Activated CD8-positive, alpha-beta T cell treated with anti-CD3 and anti-CD28 coated beads for 36 hours (primary cell): ENCODE measurements around the gene SYNPR. TPM values are rescaled to one million over a fixed set of nuclear protein-coding genes. Genes with fewer than 3 reads are reported as not detected.
"Not testable (repeated sequence)": the region's sequence is repeated elsewhere in the genome, so short reads cannot be mapped to it uniquely, and the experiment has no call there.

Experiments
- ATAC-seq: fragments of 200-7000 bp; cut with Tn5 transposase; one replicate; pipeline ENCODE4 v1.10.0; 2021; ENCODE audit warnings: mild to moderate bottlenecking, moderate library complexity
- CTCF ChIA-PET: fragments of 350-600 bp; sonication (Branson Sonifier 250); formaldehyde crosslinking; loops from one replicate; lab custom pipeline; 2021; ENCODE audit warnings: antibody characterized with exemption; lab: Charles Lee
- POLR2A ChIA-PET: fragments of 350-600 bp; sonication (Branson Sonifier 250); formaldehyde crosslinking; loops from one replicate; lab custom pipeline; 2021; ENCODE audit warnings: antibody characterized with exemption; lab: Charles Lee
- DNase-seq: peaks from one replicate; pipeline ENCODE4 v3.0.0-alpha.2; 2020
- H3K27ac Mint-ChIP-seq: one replicate; pipeline ENCODE4 v1.8.0; 2021; ENCODE audit warnings: mild to moderate bottlenecking, mixed read lengths
- H3K27me3 Mint-ChIP-seq: one replicate; pipeline ENCODE4 v1.8.0; 2021; ENCODE audit warnings: mixed read lengths
- H3K36me3 Mint-ChIP-seq: one replicate; pipeline ENCODE4 v1.8.0; 2021; ENCODE audit warnings: low read depth, mixed read lengths
- H3K4me1 Mint-ChIP-seq: one replicate; pipeline ENCODE4 v1.8.0; 2021; ENCODE audit warnings: low read depth, mixed read lengths
- H3K4me3 Mint-ChIP-seq: one replicate; pipeline ENCODE4 v1.8.0; 2021; ENCODE audit warnings: mild to moderate bottlenecking, moderate library complexity, mixed read lengths
- H3K9me3 Mint-ChIP-seq: one replicate; pipeline ENCODE4 v1.8.0; 2021; ENCODE audit warnings: mixed read lengths
- CTCF ChIP-seq: fragments of 200-600 bp; IDR thresholded peaks from one replicate; pipeline ENCODE4 v1.8.0; 2022; ENCODE audit warnings: antibody characterized with exemption, mild to moderate bottlenecking
- intact Hi-C: fragments of 100-400 bp; cut with micrococcal nuclease; formaldehyde crosslinking; loops from one replicate; pipeline ENCODE4 v1.10.0; 2022
- total RNA-seq, 2 experiments: library from RNA; stranded (reverse); gene quantifications; one replicate each; pipeline ENCODE4 v1.2.3, GENCODE V29; 2021

The SYNPR gene
- total RNA-seq, 2 experiments from 2014 or later: not detected

- Mint-ChIP-seq H3K4me3 (no peak overlapping the region), H3K27ac (no peak overlapping the region), H3K9me3 (peaks cover 1% of the 10 kb centered on the region), H3K36me3 (no peaks in the 10 kb centered on the region), H3K4me1 (no peaks in the 10 kb centered on the region), H3K27me3 (peaks cover 3% of the 10 kb centered on the region)
- DNase-seq (no peak), ATAC-seq (no peak)
- TF ChIP-seq CTCF: no peak
- POLR2A ChIA-PET: interaction anchor here (0.6 kb wide), 1 partner anchor 32 kb away, joined by 3 read pairs; no protein-coding TSS in a partner anchor
- CTCF ChIA-PET: no interaction called here
- intact Hi-C loops: no loop called here
Measured at GRCh38 chr3:63642488-63642887, 364.4 kb downstream of the SYNPR start.

GRCh38 chr3:63644212-63644797 is 366.2 kb downstream of the SYNPR start:
- peaks cover 3% of the 10 kb centered on the region for H3K9me3 Mint-ChIP-seq
- ChIA-PET POLR2A (no interaction called here), CTCF (no interaction called here)
- H3K4me1 Mint-ChIP-seq: no peaks in the 10 kb centered on the region
- DNase-seq (no peak), ATAC-seq (no peak)
- no peak for TF ChIP-seq CTCF
- no peak overlapping the region for H3K4me3 Mint-ChIP-seq
- no peak overlapping the region for H3K27ac Mint-ChIP-seq
- intact Hi-C loops: no loop called here
- no peaks in the 10 kb centered on the region for H3K36me3 Mint-ChIP-seq
- H3K27me3 Mint-ChIP-seq: peaks cover 3% of the 10 kb centered on the region

- H3K4me1 Mint-ChIP-seq, H3K27me3 Mint-ChIP-seq, H3K27ac Mint-ChIP-seq, H3K36me3 Mint-ChIP-seq, DNase-seq, H3K4me3 Mint-ChIP-seq, CTCF ChIA-PET, H3K9me3 Mint-ChIP-seq, intact Hi-C loops, POLR2A ChIA-PET, ATAC-seq: not testable (repeated sequence)
Measured at GRCh38 chr3:63644928-63645781, 367.0 kb downstream of the SYNPR start.

DNA sequence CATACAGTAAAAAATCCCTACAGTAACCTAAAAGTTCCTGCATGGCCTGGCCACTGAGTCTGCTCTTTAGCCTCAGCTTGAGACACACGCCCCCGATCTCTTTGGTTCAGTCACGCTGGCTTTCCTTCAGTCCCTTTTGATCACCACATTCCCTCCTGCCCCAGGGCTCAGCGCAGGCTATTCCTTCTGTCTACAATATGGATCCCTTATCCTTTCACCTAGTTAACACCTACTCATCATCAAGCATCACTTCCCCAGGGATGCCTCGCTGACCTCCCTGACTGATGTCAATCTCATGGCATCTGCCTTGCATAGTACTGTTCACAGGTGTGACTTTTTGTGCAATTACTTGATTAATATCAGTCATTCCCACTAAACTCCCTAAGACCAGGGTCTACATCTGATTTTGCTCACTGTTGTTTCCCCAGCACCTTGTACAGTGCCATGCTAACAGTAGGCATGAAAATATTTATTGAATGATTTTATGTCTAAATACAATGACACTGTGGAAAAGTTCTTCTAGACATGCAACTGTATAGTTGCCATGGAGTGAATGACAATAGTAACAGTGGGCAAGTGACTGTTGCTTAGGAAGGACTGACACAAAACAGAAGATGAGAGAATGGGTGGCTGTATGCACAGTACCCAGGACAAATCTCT is 374.1 kb downstream of the SYNPR start, which contains the start of gene SNTN:
Gene SNTN (plus strand): TSS at position 610 of the 660 bp plus-strand sequence. CDS start 13 bp downstream, at position 623.
- intact Hi-C loops: no loop called here
- POLR2A ChIA-PET: no interaction called here

More for the DNA sequence above, 374.1 kb downstream of the SYNPR start, which contains the start of gene SNTN:
- H3K4me3 Mint-ChIP-seq: no peak within 1 kb of the TSS
- peaks cover 3% of the 10 kb centered on the region for H3K9me3 Mint-ChIP-seq
- ATAC-seq: no peak
- TF ChIP-seq CTCF: no peak
- DNase-seq: no peak
- H3K36me3 Mint-ChIP-seq: no peaks in the 10 kb centered on the region
- H3K4me1 Mint-ChIP-seq: no peaks in the 10 kb centered on the region
- H3K27me3 Mint-ChIP-seq: no peaks in the 10 kb centered on the region
- CTCF ChIA-PET: no interaction called here
- H3K27ac Mint-ChIP-seq: no peak within 1 kb of the TSS
